GM12872 (cell line): Measurements from ENCODE around the gene CAMTA1.

ENCODE experiments used
- TF ChIP-seq, protein P1 (sequence below): IDR thresholded peaks from 3 replicates; pipeline ENCODE4 v1.5.1; 2011; ENCODE audit warnings: low read depth, mild to moderate bottlenecking, low read length, moderate library complexity; ENCODE audit not compliant: insufficient read depth

The CAMTA1 gene

DNA sequence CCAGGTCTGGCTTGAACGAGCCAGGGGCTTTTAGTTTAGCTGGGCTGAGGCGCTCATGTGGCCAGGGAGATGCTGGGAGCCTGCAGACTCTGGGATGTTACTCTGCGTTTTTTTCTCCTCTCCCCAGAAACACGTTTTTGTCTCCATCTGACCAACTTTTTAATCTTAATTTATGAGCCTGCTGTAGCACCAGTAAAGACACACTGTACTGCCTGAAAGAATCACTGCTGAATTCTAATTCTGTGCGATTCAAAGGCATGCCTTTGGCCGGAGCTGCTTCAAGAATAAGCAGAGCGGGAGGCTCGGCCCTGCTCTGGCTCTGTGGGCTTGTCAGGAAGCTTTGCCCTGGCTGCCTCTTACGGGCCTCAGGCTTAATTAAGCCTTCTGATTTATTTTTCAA is 129.5 kb downstream of the CAMTA1 start:
- TF ChIP-seq, protein P1, sequence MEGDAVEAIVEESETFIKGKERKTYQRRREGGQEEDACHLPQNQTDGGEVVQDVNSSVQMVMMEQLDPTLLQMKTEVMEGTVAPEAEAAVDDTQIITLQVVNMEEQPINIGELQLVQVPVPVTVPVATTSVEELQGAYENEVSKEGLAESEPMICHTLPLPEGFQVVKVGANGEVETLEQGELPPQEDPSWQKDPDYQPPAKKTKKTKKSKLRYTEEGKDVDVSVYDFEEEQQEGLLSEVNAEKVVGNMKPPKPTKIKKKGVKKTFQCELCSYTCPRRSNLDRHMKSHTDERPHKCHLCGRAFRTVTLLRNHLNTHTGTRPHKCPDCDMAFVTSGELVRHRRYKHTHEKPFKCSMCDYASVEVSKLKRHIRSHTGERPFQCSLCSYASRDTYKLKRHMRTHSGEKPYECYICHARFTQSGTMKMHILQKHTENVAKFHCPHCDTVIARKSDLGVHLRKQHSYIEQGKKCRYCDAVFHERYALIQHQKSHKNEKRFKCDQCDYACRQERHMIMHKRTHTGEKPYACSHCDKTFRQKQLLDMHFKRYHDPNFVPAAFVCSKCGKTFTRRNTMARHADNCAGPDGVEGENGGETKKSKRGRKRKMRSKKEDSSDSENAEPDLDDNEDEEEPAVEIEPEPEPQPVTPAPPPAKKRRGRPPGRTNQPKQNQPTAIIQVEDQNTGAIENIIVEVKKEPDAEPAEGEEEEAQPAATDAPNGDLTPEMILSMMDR, result no peak

DNA sequence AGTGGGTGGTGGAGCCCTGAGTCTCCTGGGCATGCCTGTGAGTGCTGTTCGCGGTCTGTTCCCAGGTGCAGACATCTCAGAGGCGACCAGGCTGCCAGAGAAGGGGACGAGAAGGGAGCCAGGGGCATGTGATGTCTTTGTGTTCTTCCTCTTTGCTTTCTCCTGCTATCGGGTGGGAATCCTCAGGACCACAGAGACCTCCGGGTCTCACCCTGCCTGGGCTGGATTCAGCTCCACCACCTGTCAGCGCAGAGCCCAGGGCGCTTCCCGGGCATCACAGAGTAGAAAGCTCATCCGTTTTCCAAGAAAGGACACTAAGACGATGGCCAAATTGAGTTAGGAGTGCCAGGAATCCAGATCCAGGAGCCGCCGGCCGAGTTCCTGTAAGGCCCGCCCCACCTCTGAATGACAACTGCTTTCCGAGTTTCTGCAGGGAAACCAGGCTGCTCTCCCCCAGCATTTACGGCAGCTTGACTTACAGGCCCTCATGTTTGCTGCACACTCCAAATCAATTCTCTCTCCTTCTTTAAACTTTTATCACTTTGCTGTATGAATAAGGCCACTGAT is 130.8 kb downstream of the CAMTA1 start:
- TF ChIP-seq, protein P1, result no peak

DNA sequence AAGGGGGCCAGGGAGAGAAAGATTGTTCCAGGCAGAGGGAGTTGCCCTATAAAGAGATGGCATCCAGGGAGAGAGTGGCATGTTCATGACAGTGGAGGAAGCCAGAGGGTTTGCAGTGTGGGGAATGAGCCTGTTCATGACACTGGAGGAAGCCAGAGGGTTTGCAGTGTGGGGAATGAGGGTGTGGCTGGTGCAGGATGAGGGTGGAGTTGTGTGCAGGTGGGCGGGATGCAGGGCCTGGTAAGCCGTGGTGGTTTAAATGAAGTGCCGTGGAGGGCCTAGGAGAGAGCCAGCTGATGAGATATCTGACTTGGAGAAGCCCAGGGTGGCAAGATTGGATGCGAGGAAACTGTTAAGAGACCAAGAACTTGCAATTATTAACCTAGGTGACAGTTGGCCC is 131.8 kb downstream of the CAMTA1 start:
- TF ChIP-seq, protein P1, result no peak

DNA sequence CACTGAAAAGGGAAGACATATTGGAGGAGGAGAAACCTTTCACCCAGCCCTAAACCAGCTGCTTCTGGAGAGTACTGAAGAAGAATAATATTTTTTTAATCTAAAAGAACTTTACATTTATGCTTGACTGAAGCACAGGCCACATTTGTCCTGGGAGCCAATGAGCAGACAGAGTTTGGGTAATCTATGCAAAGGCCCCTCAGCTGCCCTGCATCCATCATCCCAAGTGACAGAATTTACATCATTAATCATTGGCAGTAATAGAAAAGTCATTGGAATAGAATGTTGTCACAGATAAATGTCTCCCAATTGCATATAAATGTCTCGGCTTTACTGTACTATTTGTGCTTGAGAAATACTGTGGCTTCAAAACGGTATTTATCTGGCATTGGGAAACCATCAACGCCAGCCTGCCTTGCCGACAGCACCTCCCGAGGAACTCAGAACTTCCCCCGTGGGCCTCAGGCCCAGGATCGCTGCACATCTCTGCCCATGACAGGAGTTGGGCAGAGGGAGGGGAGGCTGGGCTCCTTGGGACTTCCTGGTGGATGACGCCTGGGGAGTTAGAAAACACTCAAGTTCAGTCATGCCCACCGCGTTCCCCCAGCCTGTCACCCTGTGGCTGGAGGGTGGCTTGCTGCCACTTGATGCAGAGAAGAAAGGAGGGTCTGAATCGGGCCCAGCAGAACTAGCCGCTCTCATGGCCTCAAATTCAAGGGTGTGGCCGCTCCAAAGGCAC is 133.1 kb downstream of the CAMTA1 start:
- TF ChIP-seq, protein P1, result no peak

DNA sequence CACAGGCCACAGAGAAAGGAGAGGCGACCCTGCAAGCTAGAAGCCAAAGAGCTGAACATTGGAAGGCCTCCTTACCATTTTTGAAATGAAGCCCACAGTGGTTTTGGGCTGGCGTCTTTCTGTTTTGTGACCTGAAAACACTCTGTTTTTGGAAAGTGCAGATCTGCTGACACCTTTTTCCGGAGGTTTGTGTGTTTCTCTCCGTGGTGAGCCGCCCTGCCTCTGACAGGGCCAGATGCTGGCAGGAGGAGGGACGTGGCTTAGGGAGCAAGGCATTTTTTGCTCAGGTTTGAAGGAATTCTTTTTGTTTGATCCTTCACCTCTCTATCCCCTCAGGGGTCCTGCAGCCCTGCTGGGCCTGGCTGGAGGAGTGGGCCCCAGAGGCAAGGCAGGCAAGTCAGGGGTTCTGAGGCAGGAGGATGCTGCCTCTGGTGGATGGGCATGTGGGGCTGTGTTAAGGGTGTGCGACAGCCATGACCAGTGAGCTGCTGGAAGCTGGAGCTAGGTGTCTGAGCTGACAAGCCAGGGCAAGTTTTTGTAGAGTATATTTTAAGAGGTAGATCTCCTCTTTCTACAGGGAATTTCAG is 133.8 kb downstream of the CAMTA1 start:
- TF ChIP-seq, protein P1, result no peak

DNA sequence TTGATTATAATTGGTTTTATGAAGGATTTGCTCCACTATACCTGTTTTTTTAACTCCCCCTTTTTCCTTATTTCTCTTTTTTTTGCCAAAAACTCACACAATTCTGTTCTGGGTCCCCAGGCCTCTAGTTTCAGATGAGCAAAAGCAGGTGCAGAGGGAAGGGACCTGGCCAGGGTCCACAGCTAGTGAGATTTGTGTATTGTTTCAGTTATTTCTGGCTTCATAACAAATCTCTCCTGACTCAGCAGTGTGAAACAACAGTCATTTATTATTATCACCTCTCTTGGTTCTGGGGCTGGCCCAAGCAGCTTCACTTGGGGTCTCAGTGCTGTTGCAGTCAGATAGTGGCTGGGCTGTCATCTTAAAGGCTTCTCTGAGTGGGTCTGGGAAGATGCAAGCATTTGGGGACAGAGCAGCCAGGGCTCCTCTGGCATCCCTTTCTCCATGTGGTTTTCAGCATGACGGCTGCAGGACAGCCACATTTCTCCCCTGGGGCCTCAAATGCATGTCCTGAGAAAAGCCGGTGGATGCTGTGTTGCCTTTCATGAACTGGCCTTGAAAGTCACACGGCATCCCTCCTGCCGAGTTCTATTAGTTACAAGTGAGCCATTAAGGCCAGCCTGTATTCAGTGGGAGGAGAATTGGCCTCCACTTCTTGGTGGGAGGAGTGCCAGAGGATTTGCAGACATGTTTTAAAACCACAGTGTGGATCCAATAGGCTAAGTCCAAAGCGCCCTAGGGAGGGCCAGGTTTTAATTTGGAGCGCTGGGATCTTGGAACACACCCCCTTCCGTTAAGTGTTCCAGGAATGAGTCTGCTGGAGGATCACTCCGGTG is 137.1 kb downstream of the CAMTA1 start:
- TF ChIP-seq, protein P1, result no peak

DNA sequence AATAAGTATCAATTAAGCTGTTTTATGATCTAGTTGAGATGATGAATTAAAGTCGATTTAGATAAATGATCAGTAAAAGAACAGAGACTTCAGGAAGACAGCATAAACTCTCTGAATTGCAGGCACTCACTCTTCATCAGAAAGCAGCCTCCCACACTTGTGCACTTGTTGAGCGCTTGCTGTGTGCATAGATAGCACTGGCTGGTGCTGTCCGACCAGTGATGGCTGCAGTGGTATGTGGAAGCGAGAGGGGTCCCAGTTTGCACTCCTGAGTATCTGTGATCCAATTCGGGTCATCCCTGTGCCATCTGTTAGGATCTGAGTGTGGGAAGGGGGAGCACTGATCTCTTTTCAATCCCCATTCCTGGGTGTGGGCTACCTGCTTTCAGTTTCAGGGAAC is 137.8 kb downstream of the CAMTA1 start:
- TF ChIP-seq, protein P1, result no peak
